SK-N-SH treated with all-trans-retinoic acid at 6 μM for 48 hours (cell line): ENCODE results near the gene MID1.

ENCODE experiments used
- ARNTL ChIP-seq: fragments of 450-650 bp; formaldehyde crosslinking; IDR thresholded peaks from 2 replicates; pipeline ENCODE4 v1.5.0; 2020; ENCODE audit warnings: low read depth, mild to moderate bottlenecking, moderate library complexity, borderline replicate concordance
- BACH2 ChIP-seq: fragments of 250-450 bp; sonication (Bioruptor Pico); IDR thresholded peaks from 2 replicates; pipeline ENCODE4 v1.9.0; 2021; ENCODE audit warnings: mild to moderate bottlenecking, borderline replicate concordance
- PPARA ChIP-seq: fragments of 250-450 bp; sonication (Bioruptor Pico); IDR thresholded peaks from 2 replicates; pipeline ENCODE4 v1.5.0; 2020; ENCODE audit warnings: mild to moderate bottlenecking, borderline replicate concordance
- RARB ChIP-seq: fragments of 250-450 bp; sonication (Bioruptor Pico); IDR thresholded peaks from 2 replicates; pipeline ENCODE4 v1.8.0; 2021; ENCODE audit warnings: mild to moderate bottlenecking, moderate library complexity
- SNAI2 ChIP-seq: fragments of 250-450 bp; sonication (Bioruptor Pico); IDR thresholded peaks from 2 replicates; pipeline ENCODE4 v1.5.0; 2020; ENCODE audit warnings: mild to moderate bottlenecking, moderate library complexity
- TOX ChIP-seq: fragments of 250-450 bp; sonication (Bioruptor Pico); IDR thresholded peaks from 2 replicates; pipeline ENCODE4 v1.8.0; 2021; ENCODE audit warnings: mild to moderate bottlenecking, moderate library complexity, borderline replicate concordance
- ZFP3 ChIP-seq: fragments of 250-450 bp; sonication (Bioruptor Pico); IDR thresholded peaks from 2 replicates; pipeline ENCODE4 v1.5.0; 2020; ENCODE audit warnings: mild to moderate bottlenecking, moderate library complexity
- ZFP30 ChIP-seq: fragments of 450-650 bp; formaldehyde crosslinking; IDR thresholded peaks from 2 replicates; pipeline ENCODE4 v1.5.0; 2022; ENCODE audit warnings: mild to moderate bottlenecking, moderate library complexity
- ZNF565 ChIP-seq: fragments of 450-650 bp; formaldehyde crosslinking; conservative IDR thresholded peaks from 2 replicates; pipeline ENCODE4 v1.5.0; 2020; ENCODE audit warnings: low read depth, mild to moderate bottlenecking, moderate library complexity
- ZNF70 ChIP-seq: fragments of 450-650 bp; formaldehyde crosslinking; IDR thresholded peaks from 2 replicates; pipeline ENCODE4 v1.5.0; 2020; ENCODE audit warnings: mild to moderate bottlenecking, moderate library complexity
- ZNF8 ChIP-seq: fragments of 450-650 bp; formaldehyde crosslinking; IDR thresholded peaks from 2 replicates; pipeline ENCODE4 v1.5.0; 2020; ENCODE audit warnings: mild to moderate bottlenecking, moderate library complexity
- TF ChIP-seq, protein P1 (sequence below): fragments of 250-450 bp; sonication (Bioruptor Pico); IDR thresholded peaks from 2 replicates; pipeline ENCODE4 v1.8.0; 2020; ENCODE audit warnings: mild to moderate bottlenecking, moderate library complexity, borderline replicate concordance
- TF ChIP-seq, protein P2 (sequence below): fragments of 250-450 bp; sonication (Bioruptor Pico); IDR thresholded peaks from 2 replicates; pipeline ENCODE4 v1.5.1; 2020; ENCODE audit warnings: low read depth, mild to moderate bottlenecking, moderate library complexity
- TF ChIP-seq, protein P3 (sequence below): fragments of 250-450 bp; sonication (Bioruptor Pico); IDR thresholded peaks from 2 replicates; pipeline ENCODE4 v1.5.0; 2020; ENCODE audit warnings: mild to moderate bottlenecking, moderate library complexity

DNA sequence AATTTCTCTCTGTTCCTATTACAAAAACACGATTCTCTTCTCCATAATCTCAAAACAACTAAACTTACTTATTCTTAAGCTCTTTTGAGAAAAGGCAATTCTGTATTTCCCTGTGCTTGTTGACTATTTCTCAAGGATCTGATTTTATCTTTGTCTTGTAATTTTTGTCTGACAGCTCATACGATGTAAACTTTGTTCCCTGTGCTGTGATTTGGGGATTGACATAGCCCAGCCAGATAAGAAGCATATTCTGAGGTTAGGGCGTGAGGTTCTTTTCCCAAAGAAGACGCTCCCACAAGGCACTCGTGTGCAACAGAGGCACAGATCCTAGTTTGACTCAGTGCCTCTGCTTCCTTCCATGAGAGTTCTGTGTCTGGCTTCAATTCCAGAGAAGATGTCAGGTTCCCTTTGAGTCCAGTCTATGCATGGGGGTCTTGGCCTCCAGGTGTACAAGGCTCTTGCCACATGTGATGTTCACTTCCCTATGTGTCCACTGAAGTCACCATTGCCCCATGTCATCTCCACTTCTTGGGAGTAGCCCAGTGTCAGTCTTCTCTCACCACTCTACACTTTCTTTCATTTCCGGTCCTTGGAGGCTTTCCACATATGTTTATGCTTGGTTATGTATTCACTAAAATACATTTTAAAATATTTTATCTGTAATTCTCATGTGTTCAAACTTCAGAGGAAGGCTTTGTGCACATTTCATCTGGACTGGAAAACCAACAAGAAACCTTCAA lies 94.8 kb downstream of the MID1 start:
- TF ChIP-seq, protein P1, sequence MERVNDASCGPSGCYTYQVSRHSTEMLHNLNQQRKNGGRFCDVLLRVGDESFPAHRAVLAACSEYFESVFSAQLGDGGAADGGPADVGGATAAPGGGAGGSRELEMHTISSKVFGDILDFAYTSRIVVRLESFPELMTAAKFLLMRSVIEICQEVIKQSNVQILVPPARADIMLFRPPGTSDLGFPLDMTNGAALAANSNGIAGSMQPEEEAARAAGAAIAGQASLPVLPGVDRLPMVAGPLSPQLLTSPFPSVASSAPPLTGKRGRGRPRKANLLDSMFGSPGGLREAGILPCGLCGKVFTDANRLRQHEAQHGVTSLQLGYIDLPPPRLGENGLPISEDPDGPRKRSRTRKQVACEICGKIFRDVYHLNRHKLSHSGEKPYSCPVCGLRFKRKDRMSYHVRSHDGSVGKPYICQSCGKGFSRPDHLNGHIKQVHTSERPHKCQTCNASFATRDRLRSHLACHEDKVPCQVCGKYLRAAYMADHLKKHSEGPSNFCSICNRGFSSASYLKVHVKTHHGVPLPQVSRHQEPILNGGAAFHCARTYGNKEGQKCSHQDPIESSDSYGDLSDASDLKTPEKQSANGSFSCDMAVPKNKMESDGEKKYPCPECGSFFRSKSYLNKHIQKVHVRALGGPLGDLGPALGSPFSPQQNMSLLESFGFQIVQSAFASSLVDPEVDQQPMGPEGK: no peak
- TF ChIP-seq, protein P2, sequence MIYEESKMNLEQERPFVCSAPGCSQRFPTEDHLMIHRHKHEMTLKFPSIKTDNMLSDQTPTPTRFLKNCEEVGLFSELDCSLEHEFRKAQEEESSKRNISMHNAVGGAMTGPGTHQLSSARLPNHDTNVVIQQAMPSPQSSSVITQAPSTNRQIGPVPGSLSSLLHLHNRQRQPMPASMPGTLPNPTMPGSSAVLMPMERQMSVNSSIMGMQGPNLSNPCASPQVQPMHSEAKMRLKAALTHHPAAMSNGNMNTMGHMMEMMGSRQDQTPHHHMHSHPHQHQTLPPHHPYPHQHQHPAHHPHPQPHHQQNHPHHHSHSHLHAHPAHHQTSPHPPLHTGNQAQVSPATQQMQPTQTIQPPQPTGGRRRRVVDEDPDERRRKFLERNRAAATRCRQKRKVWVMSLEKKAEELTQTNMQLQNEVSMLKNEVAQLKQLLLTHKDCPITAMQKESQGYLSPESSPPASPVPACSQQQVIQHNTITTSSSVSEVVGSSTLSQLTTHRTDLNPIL (CRISPR knock-in tag): no peak
- TF ChIP-seq RARB (CRISPR knock-in tag) (no peak), ZNF70 (CRISPR knock-in tag) (no peak), SNAI2 (CRISPR knock-in tag) (no peak), ZNF8 (no peak), ZNF565 (CRISPR knock-in tag) (no peak), ARNTL (CRISPR knock-in tag) (no peak), TOX (CRISPR knock-in tag) (no peak), ZFP3 (CRISPR knock-in tag) (no peak), ZFP30 (CRISPR knock-in tag) (no peak), PPARA (CRISPR knock-in tag) (no peak), BACH2 (CRISPR knock-in tag) (no peak)
- TF ChIP-seq, protein P3, sequence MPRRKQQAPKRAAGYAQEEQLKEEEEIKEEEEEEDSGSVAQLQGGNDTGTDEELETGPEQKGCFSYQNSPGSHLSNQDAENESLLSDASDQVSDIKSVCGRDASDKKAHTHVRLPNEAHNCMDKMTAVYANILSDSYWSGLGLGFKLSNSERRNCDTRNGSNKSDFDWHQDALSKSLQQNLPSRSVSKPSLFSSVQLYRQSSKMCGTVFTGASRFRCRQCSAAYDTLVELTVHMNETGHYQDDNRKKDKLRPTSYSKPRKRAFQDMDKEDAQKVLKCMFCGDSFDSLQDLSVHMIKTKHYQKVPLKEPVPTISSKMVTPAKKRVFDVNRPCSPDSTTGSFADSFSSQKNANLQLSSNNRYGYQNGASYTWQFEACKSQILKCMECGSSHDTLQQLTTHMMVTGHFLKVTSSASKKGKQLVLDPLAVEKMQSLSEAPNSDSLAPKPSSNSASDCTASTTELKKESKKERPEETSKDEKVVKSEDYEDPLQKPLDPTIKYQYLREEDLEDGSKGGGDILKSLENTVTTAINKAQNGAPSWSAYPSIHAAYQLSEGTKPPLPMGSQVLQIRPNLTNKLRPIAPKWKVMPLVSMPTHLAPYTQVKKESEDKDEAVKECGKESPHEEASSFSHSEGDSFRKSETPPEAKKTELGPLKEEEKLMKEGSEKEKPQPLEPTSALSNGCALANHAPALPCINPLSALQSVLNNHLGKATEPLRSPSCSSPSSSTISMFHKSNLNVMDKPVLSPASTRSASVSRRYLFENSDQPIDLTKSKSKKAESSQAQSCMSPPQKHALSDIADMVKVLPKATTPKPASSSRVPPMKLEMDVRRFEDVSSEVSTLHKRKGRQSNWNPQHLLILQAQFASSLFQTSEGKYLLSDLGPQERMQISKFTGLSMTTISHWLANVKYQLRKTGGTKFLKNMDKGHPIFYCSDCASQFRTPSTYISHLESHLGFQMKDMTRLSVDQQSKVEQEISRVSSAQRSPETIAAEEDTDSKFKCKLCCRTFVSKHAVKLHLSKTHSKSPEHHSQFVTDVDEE: no peak
